ENCODE measurements around the gene LTBP1. TPM values are rescaled to one million over a fixed set of nuclear protein-coding genes. Genes with fewer than 3 reads are reported as not detected.
"Not testable (repeated sequence)": the region's sequence is repeated elsewhere in the genome, so short reads cannot be mapped to it uniquely, and the experiment has no call there.

Gene LTBP1
- total and polyA plus RNA-seq, 2 donors (not counting 1 experiment from before 2014, with no cell fraction given), result 0.69 TPM; not detected in 1

DNA sequence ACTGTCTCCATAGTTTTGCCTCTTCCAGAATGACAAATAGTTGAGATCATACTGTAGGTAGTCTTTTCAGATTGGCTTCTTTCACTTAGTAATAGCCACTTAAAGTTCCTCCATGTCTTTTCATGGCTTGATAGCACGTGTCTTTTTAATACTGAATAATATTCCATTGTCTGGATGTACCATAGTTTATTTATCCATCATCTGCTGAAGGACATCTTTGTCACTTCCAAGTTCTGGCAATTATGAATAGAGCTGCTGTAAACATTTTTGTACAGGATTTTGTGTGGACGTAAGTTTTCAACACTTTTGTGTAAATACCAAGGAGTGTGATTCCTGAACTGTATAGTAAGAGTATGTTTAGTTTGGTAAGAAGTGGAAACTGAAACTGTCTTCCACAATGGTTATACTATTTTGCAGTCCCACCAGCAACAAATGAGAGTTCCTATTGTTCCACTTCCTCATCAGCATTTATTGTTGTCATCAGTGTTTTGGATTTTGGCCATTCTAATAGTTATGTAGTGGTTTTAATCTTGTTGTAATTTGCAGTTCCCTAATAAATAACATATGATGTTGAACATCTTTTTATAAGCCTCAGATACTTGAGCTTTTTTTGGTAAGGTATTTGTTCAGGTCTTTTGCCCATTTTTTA, 18.9 kb downstream of the LTBP1 start:
- 86% methylated on average over 1 of the region's 2 CpGs for WGBS (ENCODE audit: insufficient coverage)
- Histone ChIP-seq H4K20me1 (ENCODE audit: control insufficient read depth, insufficient read depth, low read length, poor library complexity, severe bottlenecking) (no peaks in the 10 kb centered on the region), H3K4me1 (ENCODE audit: control insufficient read depth in 2 of 2, insufficient read depth in 2 of 2, low read length in 2 of 2) (no peaks in the 10 kb centered on the region), H3K27me3 (replicated peaks in 1 of 4; ENCODE audit: control extremely low read depth in 1 of 4, control insufficient read depth in 3 of 4, insufficient read depth in 4 of 4, low read length in 3 of 4) (no peaks in the 10 kb centered on the region), H3K79me2 (ENCODE audit: control insufficient read depth, insufficient read depth, low read length) (no peaks in the 10 kb centered on the region), H3K9me3 (ENCODE audit: control extremely low read depth in 1 of 3, control insufficient read depth in 2 of 3, insufficient read depth in 1 of 3, low read length in 2 of 3) (no peaks in the 10 kb centered on the region), H3K4me3 (ENCODE audit: control extremely low read depth in 1 of 5, extremely low read depth in 1 of 5, insufficient read depth in 1 of 5, low read depth in 2 of 5, low read length in 4 of 5) (no peak overlapping the region), H3K4me2 (replicated peaks; ENCODE audit: low read depth, low read length, poor library complexity, severe bottlenecking) (no peak overlapping the region), H2AFZ (ENCODE audit: insufficient read depth, low read depth, low read length, poor library complexity, severe bottlenecking) (no peak overlapping the region), H3K36me3 (replicated peaks in 1 of 2; ENCODE audit: control extremely low read depth in 1 of 2, control insufficient read depth in 1 of 2, extremely low read depth in 1 of 2, insufficient read depth in 2 of 2, low read length in 1 of 2) (no peaks in the 10 kb centered on the region), H3K27ac (ENCODE audit: low read length in 2 of 2) (no peak overlapping the region), H3K9ac (ENCODE audit: low read length) (no peak overlapping the region)
- no peak overlapping the region for H3K4me3 Mint-ChIP-seq
- H3K4me1 Mint-ChIP-seq, result peaks cover 2% of the 10 kb centered on the region
- no peak for TF ChIP-seq EZH2 (IDR thresholded peaks at IDR 0.05; ENCODE audit: borderline replicate concordance, insufficient read depth, low read depth, low read length, poor library complexity, severe bottlenecking)
- ATAC-seq (ENCODE audit: low read depth), result no peak
- H3K9me3 Mint-ChIP-seq (ENCODE audit: insufficient read depth), result peaks cover 3% of the 10 kb centered on the region
- no peak for DNase-seq
- ChIA-PET CTCF (no interaction called here), POLR2A (no interaction called here)
- no peak overlapping the region for H3K27ac Mint-ChIP-seq
- H3K27me3 Mint-ChIP-seq, result peaks cover under 1% of the 10 kb centered on the region
- intact Hi-C loops (cut with micrococcal nuclease), result no loop called here

DNA sequence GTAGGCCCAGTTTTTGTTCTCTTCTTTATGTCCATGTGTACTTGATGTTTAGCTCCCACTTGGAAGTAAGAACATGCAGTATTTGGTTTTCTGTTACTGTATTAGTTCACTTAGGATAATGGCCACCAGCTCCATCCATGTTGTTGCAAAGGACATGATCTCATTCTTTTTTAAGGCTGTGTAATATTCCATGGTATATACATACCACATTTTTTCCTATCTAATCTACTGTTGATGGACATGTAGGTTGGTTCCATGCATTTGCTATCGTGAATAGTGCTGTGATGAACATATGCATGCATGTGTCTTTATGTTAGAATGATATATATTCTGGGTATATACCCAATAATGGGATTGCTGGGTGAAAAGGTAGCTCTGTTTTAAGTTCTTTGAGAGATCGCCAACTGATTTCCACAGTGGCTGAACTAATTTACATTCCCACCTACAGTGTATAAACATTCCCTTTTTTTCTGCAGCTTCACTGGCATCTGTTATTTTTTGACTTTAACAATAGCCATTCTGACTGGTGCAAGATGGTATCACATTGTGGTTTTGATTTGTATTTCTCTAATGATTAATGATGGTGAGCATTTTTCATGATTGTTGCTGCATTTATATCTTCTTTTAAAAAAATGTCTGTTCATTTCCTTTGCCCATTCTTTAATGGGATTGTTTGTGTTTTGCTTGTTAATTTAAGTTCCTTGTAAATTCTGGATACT, 22.9 kb downstream of the LTBP1 start:
- Histone ChIP-seq H2AFZ (ENCODE audit: insufficient read depth, low read depth, low read length, poor library complexity, severe bottlenecking) (no peak overlapping the region), H3K27ac (ENCODE audit: low read length in 2 of 2) (no peak overlapping the region), H3K9me3 (ENCODE audit: control extremely low read depth in 1 of 3, control insufficient read depth in 2 of 3, insufficient read depth in 1 of 3, low read length in 2 of 3) (peaks cover 0 to 2% (median 0%) of the 10 kb centered on the region in 3 donors), H3K4me2 (replicated peaks; ENCODE audit: low read depth, low read length, poor library complexity, severe bottlenecking) (no peak overlapping the region), H4K20me1 (ENCODE audit: control insufficient read depth, insufficient read depth, low read length, poor library complexity, severe bottlenecking) (no peaks in the 10 kb centered on the region), H3K9ac (ENCODE audit: low read length) (no peak overlapping the region), H3K27me3 (replicated peaks in 1 of 4; ENCODE audit: control extremely low read depth in 1 of 4, control insufficient read depth in 3 of 4, insufficient read depth in 4 of 4, low read length in 3 of 4) (no peaks in the 10 kb centered on the region), H3K4me1 (ENCODE audit: control insufficient read depth in 2 of 2, insufficient read depth in 2 of 2, low read length in 2 of 2) (no peaks in the 10 kb centered on the region), H3K4me3 (ENCODE audit: control extremely low read depth in 1 of 5, extremely low read depth in 1 of 5, insufficient read depth in 1 of 5, low read depth in 2 of 5, low read length in 4 of 5) (no peak overlapping the region), H3K36me3 (replicated peaks in 1 of 2; ENCODE audit: control extremely low read depth in 1 of 2, control insufficient read depth in 1 of 2, extremely low read depth in 1 of 2, insufficient read depth in 2 of 2, low read length in 1 of 2) (no peaks in the 10 kb centered on the region), H3K79me2 (ENCODE audit: control insufficient read depth, insufficient read depth, low read length) (no peaks in the 10 kb centered on the region)
- TF ChIP-seq EZH2 (IDR thresholded peaks at IDR 0.05; ENCODE audit: borderline replicate concordance, insufficient read depth, low read depth, low read length, poor library complexity, severe bottlenecking), result no peak
- TF ChIP-seq, protein P1, sequence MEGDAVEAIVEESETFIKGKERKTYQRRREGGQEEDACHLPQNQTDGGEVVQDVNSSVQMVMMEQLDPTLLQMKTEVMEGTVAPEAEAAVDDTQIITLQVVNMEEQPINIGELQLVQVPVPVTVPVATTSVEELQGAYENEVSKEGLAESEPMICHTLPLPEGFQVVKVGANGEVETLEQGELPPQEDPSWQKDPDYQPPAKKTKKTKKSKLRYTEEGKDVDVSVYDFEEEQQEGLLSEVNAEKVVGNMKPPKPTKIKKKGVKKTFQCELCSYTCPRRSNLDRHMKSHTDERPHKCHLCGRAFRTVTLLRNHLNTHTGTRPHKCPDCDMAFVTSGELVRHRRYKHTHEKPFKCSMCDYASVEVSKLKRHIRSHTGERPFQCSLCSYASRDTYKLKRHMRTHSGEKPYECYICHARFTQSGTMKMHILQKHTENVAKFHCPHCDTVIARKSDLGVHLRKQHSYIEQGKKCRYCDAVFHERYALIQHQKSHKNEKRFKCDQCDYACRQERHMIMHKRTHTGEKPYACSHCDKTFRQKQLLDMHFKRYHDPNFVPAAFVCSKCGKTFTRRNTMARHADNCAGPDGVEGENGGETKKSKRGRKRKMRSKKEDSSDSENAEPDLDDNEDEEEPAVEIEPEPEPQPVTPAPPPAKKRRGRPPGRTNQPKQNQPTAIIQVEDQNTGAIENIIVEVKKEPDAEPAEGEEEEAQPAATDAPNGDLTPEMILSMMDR (IDR thresholded peaks at IDR 0.05), result no peak
- ChIA-PET CTCF (no interaction called here), POLR2A (no interaction called here)
- ATAC-seq (ENCODE audit: low read depth), result no peak
- H3K27ac Mint-ChIP-seq, result no peak overlapping the region
- intact Hi-C loops (cut with micrococcal nuclease), result no loop called here
- no peaks in the 10 kb centered on the region for H3K27me3 Mint-ChIP-seq
- peaks cover 2% of the 10 kb centered on the region for H3K4me1 Mint-ChIP-seq
- WGBS (ENCODE audit: insufficient coverage), result 100% methylated on average over 1 of the region's 2 CpGs
- H3K9me3 Mint-ChIP-seq (ENCODE audit: insufficient read depth), result peaks cover 6% of the 10 kb centered on the region
- DNase-seq, result no peak
- no peak overlapping the region for H3K4me3 Mint-ChIP-seq

DNA sequence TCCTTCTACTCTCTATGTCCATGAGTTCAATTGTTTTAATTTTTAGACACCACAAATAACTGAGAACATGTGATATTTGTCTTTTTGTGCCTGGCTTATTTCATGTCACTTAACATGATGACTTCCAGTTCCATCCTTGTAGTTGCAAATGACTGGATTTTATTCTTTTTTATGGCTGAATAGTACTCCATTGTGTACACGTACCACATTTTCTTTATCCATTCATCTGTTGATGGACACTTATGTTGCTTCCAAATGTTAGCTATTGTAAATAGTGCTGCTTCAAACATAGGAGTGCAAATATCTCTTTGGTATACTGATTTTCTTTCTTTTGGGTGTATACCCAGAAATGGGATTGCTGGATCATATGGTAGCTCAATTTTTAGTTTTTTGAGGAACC, 27.0 kb downstream of the LTBP1 start:
- no CpG with 5 or more reads among the region's 1 CpG for WGBS (ENCODE audit: insufficient coverage)

More for the DNA sequence above, 27.0 kb downstream of the LTBP1 start:
- H3K4me3 Mint-ChIP-seq; H3K4me1 ChIP-seq (ENCODE audit: control insufficient read depth in 2 of 2, insufficient read depth in 2 of 2, low read length in 2 of 2); H3K4me2 ChIP-seq (replicated peaks; ENCODE audit: low read depth, low read length, poor library complexity, severe bottlenecking); ATAC-seq (ENCODE audit: low read depth); H3K9ac ChIP-seq (ENCODE audit: low read length); H3K4me1 Mint-ChIP-seq; H4K20me1 ChIP-seq (ENCODE audit: control insufficient read depth, insufficient read depth, low read length, poor library complexity, severe bottlenecking); H3K27me3 Mint-ChIP-seq; H3K4me3 ChIP-seq (ENCODE audit: control extremely low read depth in 1 of 5, extremely low read depth in 1 of 5, insufficient read depth in 1 of 5, low read depth in 2 of 5, low read length in 4 of 5); DNase-seq; H3K27ac Mint-ChIP-seq; H3K27ac ChIP-seq (ENCODE audit: low read length in 2 of 2); H3K36me3 ChIP-seq (replicated peaks in 1 of 2; ENCODE audit: control extremely low read depth in 1 of 2, control insufficient read depth in 1 of 2, extremely low read depth in 1 of 2, insufficient read depth in 2 of 2, low read length in 1 of 2); intact Hi-C loops (cut with micrococcal nuclease); POLR2A ChIA-PET; CTCF ChIA-PET; H3K79me2 ChIP-seq (ENCODE audit: control insufficient read depth, insufficient read depth, low read length); H3K9me3 Mint-ChIP-seq (ENCODE audit: insufficient read depth); H2AFZ ChIP-seq (ENCODE audit: insufficient read depth, low read depth, low read length, poor library complexity, severe bottlenecking): not testable (repeated sequence)
- H3K9me3 ChIP-seq (ENCODE audit: control extremely low read depth in 1 of 3, control insufficient read depth in 2 of 3, insufficient read depth in 1 of 3, low read length in 2 of 3), result peaks cover 3 to 15% (median 4%) of the 10 kb centered on the region in 3 donors
- H3K27me3 ChIP-seq (replicated peaks in 1 of 4; ENCODE audit: control extremely low read depth in 1 of 4, control insufficient read depth in 3 of 4, insufficient read depth in 4 of 4, low read length in 3 of 4), result peaks cover 0 to 10% (median 0%) of the 10 kb centered on the region in 4 experiments
